SKM-1 (cell line): Measurements from ENCODE around the gene AQP6.
"Not testable (repeated sequence)": the region's sequence is repeated elsewhere in the genome, so short reads cannot be mapped to it uniquely, and the experiment has no call there.

ENCODE experiments used
- DNase-seq: peaks from one replicate; lab custom pipeline; 2025; ENCODE audit not compliant: unreplicated experiment; lab: John Stamatoyannopoulos, UW

AQP6 gene

DNA sequence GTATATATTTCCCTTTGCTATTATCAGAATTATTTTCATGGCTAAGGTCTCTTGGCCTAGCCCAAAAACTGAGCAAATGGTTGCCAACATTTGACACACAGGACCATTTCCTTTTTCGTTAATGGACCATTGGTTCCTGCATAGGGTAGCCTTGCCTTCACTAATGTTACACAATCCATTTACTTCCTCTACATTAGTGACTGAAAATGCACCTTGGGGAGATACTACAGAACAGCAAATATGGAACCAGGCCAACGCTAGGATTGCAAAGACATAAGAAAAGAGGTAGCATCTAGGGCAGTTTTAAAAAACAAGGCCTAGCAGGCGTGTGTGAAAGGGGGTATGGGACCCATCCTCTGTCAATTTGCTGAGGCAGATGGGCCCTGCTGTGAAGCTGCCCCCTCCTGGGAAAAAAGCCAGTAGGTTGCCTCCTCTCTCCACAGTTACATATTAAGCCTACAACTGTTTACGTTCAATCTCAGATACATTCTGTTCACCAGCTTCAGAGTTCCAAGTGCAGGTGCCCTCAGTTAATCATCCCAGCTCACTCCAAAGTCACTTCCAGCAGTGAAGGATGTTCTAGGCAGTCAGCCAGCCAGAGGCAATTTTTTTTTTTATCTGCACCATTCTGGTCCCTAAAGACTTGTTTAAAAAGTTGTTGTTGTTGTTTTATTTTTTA is 15.0 kb downstream of the AQP6 start:
- DNase-seq, result peak; percentile 50

DNA sequence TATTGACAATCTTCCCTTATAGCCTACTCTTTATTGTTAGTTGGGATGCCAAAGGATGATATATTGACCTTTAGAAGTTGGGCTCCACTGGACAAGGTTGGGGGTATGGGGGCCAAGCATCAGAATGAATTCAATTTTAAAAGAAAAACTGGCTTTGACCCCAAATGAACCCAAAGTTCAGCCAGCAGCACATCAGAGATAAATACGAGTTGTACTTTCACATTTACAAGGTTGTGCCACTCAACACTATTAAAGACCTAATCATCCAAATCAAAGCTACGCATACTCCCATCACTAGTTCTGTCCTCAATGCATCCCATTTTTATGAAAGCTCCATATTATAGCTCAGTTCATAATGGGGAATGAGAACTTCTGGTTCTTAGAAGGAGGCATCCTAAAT is 16.7 kb downstream of the AQP6 start:
- not testable (repeated sequence) for DNase-seq

- no peak for DNase-seq
Observed at GRCh38 chr12:49990273-49990672, 17.5 kb downstream of the AQP6 start.

DNA sequence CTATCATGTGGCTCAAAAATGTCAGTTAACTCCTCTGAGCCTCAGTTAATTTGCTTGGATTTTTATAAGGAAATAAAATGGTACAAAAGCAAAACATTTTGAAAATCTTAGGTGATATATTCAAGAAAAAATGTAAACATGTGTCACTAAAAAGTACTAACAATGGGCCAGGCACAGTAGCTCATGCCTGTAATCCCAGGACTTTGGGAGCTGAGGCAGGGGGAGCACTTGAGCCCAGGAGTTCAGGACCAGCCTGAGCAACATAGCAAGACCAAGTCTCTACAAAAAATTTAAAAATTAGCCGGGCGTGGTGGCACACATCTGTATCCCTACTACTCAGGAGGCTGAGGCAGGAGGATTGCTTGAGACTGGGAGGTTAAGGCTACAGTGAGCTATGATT is 25.7 kb downstream of the AQP6 start:
- DNase-seq, result no peak

DNA sequence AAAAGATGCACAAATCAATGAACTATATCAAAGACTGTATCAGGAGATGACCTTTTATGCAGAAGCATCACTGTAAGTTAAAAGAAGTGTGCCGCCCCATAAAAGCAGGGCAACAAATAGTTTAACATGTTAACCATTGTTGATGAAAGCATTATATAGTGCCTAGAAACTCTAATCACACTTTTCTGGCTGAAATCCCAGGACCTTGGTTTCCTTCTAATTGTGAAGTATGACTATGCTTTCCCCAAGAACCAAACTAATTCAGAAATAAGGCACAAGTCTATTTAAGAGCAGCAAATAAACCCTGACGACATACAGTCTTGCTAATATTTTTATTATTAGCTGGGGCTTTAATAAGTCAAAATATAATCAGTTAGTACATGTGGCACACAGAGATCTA is 30.8 kb downstream of the AQP6 start:
- DNase-seq, result no peak

DNA sequence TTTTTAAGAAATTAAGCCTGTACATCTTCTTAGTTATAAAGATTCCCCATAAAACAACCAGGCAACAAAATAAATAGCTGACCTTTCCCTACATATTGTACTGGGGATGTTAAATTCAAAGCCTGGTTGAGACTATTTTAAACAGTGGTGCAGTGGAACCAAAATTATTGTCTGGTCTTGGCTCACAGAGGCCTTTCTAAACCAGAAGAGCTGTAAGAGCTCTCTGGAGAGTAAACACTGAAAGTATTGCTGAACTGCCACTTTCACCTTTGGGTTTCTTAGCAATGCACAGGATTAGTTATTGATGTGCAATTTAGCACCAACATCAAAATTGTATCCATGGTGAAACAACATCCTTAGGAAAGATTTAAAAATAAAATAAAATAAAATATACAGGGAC is 31.9 kb downstream of the AQP6 start:
- DNase-seq, result no peak

DNA sequence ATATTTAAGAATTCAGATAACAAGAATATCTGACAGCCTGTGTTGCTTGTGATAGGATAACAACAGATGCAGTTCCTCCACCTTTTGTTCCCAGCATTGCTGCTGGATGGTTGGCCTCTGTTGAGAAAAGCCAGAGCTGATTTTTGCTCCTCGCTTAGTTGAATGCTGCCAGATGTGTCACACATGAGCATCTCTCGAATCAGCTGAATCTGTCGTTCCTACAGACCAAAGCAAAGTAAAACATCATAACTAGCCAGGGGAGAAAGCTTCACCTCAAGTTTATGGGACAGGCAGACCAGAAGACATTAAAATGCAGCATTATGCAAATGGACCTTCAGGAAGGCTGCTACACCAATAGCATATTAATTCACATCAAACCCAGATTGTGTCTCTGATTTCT is 32.4 kb downstream of the AQP6 start:
- no peak for DNase-seq

- DNase-seq, result no peak
Observed at GRCh38 chr12:50006280-50006679, 33.5 kb downstream of the AQP6 start.

DNA sequence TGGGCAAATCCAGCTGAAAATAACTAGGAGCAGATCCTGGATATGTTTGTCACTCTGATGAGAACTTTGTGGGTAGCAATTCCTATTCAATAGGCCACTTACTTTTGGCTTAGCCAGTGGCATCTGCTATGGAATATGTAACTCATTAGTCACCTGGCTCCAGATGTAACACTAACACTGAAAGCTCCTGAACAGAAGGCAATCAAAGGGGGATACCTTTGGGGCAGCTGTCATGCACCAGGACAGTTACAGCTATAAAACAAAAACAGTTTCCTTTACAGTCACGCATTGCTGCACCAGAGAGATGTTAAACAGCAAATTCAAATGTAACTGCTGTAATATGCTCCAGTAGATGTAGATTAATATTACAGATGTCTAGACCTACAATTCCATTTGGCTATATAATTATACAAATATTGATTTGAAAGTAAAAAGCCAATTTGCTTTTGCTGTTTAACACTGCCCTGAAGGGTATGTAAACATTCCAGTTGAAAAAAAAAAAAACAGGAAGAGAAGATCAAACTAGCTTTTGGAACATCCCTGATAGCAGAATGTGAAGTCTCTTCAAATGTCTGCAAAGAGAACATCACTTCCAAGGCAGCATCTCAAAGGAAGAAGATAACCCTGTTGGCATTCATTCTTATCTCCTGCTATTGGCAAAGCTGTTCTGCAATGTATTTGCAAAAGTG is 34.2 kb downstream of the AQP6 start:
- no peak for DNase-seq

DNA sequence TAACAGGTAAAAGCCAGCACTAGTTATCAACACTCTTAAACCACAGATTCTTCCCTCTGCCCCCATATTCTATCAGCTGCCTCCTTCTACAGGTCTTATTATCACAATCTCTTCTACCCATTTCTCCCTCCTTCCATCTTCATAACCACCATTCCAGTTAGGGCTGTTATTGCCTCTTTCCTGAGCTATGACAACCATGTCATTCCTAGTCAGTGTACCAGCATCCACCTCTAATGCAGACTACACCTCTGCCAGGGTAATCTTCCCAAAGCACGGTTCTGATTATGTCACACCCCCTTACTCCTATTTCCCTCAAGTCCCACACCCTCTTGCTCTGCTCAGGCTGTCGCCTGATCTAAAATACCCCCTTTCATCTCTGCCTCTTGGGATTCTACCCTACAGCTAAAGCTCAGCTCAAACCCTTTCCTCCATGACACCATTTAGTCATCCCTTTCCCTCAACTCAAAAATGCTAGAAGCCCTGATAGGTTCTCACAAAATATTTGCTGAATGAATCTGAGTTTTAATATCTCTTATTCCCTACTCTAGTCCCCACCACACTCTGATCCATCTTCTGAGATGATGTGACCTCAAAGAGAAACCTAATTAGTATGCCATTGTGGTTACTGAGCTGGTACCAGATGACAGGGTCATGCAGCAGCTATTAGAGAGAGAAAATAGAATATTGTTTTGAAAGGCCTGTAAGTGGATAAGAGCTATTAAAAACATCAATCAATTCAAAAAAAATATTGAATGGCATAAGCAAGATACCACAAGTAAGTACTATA is 40.8 kb downstream of the AQP6 start:
- no peak for DNase-seq

DNA sequence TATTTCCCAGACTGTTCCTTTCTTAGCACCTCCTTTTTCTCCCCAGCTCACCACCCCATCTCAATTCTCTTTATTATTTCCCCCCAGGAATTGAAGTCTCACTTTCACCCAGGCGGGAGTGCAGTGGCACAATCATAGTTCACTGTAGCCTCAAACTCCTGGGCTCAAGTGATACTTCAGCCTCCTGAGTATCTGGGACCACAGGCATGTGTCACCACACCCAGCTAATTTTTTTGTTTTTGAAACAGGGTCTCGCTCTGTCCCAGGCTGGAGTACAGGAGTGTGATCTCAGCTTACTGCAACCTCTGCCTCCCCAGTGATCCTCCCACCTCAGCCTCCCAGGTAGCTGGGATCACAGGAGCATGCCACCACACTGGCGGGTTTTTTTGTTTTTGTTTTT is 41.6 kb downstream of the AQP6 start:
- DNase-seq, result no peak

DNA sequence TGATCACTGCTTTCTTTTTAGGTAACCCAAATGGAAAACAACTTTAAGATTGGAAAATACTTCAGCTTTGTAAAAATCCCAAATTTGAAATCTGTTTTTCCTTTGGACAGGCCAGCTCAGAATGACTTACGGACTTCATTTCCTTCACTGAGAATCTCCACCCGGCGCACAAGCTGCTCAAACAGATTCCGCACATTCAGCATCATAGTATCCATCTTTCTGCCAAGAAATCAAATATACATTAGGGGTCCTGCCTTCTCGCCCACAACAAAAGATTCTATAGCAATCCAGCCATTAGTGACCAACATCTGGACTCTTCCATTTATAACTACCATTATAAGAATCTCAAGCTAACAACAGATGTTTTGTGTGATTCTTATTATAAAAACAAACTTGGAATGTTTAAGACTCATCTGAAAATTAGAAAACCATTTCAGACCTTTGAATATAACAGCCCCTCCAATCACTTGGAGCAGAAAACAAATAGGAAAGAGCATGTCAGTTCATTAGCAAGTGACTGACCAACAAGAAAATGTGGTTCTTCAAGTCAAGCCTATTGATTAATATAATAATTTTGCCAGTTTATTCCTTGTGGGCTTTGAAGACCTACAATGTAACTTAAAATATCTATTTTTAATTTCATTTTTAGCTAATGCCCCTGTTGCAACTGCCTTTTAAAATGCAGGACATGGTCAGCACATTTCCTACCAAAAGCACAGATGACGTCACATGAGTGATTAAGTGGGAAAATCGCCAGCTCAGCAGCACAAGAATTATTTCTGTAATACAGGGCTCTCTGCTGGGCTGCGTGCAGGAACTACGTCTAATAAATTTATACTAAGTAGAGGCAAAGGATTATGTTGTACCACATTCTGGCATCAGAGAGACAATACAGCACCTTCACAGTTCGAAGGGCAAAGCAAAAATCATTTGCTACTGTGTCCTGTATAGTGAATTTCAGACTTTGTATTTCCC is 44.0 kb downstream of the AQP6 start:
- DNase-seq, result no peak

DNA sequence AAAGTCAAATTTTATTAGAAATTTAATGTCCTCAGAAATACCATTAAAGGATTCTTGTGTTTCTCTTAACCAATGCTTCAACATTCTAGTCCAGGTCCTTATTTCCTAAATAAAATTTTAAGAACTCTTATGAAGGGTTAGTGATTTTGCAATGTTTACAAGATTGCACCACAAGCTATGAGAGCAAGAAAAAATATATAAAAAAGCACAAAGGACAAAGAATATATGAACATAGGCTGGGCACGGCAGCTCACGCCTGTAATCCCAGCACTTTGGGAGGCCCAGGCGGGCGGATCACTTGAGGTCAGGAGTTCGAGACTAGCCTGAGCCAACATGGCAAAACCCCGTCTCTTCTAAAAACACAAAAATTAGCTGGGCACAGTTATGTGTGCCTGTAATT is 44.9 kb downstream of the AQP6 start:
- no peak for DNase-seq

- no peak for DNase-seq
Observed at GRCh38 chr12:50018154-50018553, 45.4 kb downstream of the AQP6 start.

DNA sequence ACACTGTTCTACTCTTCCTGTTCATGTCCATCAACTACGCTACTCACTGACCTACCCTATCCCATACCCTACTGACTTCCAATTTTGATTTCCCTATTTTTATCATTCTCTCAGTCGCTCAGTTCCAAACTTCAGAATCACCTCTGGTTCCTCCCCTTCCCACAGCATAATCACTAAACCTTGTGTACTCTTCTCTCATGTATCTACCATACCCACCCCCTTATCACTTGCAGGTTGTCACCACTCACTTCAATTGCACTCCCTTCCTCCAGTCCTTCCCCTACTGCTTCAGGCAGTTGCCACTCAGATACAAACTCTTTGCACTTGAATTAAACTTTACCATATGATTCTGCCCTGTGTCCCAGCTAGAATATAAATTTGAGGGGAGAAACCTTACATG is 46.2 kb downstream of the AQP6 start:
- DNase-seq, result no peak

GRCh38 chr12:50019524-50019923 is 46.8 kb downstream of the AQP6 start:
- no peak for DNase-seq

GRCh38 chr12:50021031-50021430 is 48.3 kb downstream of the AQP6 start:
- no peak for DNase-seq

- no peak for DNase-seq
Observed at GRCh38 chr12:50022903-50023302, 50.2 kb downstream of the AQP6 start.

DNA sequence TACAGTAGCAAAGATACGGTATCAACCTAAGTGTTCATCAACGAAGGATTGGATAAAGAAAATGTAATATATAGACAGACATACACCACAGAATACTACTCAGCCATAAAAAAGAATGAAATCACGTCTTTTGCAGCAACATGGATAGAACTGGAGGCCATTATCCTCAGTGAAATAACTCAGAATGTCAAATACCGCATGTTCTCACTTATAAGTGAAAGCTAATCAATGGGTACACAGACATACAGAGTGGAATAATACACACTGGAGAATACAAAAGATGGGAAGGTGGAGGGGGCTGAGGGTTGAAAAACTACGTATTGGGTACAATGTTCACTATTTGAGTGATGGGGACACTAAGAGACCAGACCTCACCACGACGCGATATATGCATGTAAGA is 51.5 kb downstream of the AQP6 start:
- DNase-seq, result no peak

GRCh38 chr12:50024805-50025186 is 52.0 kb downstream of the AQP6 start:
- no peak for DNase-seq
